SKM-1 (cell line): ENCODE data around the gene CCNJL.
"Not testable (repeated sequence)": the region's sequence is repeated elsewhere in the genome, so short reads cannot be mapped to it uniquely, and the experiment has no call there.

Experiments used
- DNase-seq: peaks from one replicate; lab custom pipeline; 2025; ENCODE audit not compliant: unreplicated experiment; lab: John Stamatoyannopoulos, UW

Gene CCNJL

GRCh38 chr5:160262151-160263074, 50.0 kb downstream of the CCNJL start:
- DNase-seq: no peak

GRCh38 chr5:160260881-160261815, 51.2 kb downstream of the CCNJL start:
- no peak for DNase-seq

GRCh38 chr5:160260006-160260775, 52.2 kb downstream of the CCNJL start:
- no peak for DNase-seq

GRCh38 chr5:160259341-160259740, 53.0 kb downstream of the CCNJL start:
- no peak for DNase-seq

- DNase-seq: no peak
Observed at GRCh38 chr5:160254706-160255105, 57.7 kb downstream of the CCNJL start.

GRCh38 chr5:160253441-160253840, 58.9 kb downstream of the CCNJL start:
- no peak for DNase-seq

GRCh38 chr5:160252916-160253315, 59.4 kb downstream of the CCNJL start:
- no peak for DNase-seq

GRCh38 chr5:160251406-160252155, 60.8 kb downstream of the CCNJL start:
- DNase-seq: no peak

GRCh38 chr5:160250826-160251225, 61.5 kb downstream of the CCNJL start:
- no peak for DNase-seq

GRCh38 chr5:160250226-160250625, 62.1 kb downstream of the CCNJL start:
- no peak for DNase-seq

- DNase-seq: not testable (repeated sequence)
Observed at GRCh38 chr5:160249570-160249969, 62.8 kb downstream of the CCNJL start.

- no peak for DNase-seq
Observed at GRCh38 chr5:160245506-160246086, 66.8 kb downstream of the CCNJL start.

- DNase-seq: no peak
Observed at GRCh38 chr5:160242145-160242544, 70.2 kb downstream of the CCNJL start.

GRCh38 chr5:160240350-160240749, 72.0 kb downstream of the CCNJL start:
- DNase-seq: no peak

GRCh38 chr5:160237571-160238093, 74.7 kb downstream of the CCNJL start:
- DNase-seq: no peak

GRCh38 chr5:160235731-160236130, 76.6 kb downstream of the CCNJL start:
- DNase-seq: no peak

GRCh38 chr5:160233215-160233614, 79.1 kb downstream of the CCNJL start:
- no peak for DNase-seq

GRCh38 chr5:160231783-160232342, 80.5 kb downstream of the CCNJL start:
- no peak for DNase-seq
